Measurements from ENCODE around the gene ZNF260.

Gene ZNF260

DNA sequence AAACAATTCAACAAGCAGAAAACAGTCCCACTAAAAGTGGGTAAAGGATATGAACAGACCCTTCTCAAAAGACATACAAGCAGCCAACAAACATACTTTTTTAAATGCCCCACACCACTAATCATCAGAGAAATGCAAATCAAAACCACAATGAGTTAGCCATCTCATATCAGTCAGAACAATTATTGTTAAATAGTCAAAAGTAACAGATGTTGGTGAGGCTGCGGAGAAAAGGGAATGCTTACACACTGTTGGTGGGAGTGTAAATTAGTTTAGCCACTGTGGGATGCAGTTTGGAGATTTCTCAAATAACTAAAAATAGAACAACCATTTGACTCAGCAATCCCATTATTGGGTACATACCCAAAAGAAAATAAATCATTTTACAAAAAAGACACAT, 36.3 kb upstream of the ZNF260 start:
- H3K79me2 ChIP-seq (ENCODE audit: insufficient read depth, low read length) = peaks cover 19% of the 10 kb centered on the region; the same call in 1 of the 2 replicates
- TF ChIP-seq, protein P1, sequence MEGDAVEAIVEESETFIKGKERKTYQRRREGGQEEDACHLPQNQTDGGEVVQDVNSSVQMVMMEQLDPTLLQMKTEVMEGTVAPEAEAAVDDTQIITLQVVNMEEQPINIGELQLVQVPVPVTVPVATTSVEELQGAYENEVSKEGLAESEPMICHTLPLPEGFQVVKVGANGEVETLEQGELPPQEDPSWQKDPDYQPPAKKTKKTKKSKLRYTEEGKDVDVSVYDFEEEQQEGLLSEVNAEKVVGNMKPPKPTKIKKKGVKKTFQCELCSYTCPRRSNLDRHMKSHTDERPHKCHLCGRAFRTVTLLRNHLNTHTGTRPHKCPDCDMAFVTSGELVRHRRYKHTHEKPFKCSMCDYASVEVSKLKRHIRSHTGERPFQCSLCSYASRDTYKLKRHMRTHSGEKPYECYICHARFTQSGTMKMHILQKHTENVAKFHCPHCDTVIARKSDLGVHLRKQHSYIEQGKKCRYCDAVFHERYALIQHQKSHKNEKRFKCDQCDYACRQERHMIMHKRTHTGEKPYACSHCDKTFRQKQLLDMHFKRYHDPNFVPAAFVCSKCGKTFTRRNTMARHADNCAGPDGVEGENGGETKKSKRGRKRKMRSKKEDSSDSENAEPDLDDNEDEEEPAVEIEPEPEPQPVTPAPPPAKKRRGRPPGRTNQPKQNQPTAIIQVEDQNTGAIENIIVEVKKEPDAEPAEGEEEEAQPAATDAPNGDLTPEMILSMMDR (conservative IDR thresholded peaks at IDR 0.05; ENCODE audit: low read length) = no peak
- no peak for TF ChIP-seq EZH2phosphoT487 (IDR thresholded peaks at IDR 0.05; ENCODE audit: borderline replicate concordance)

GRCh38 chr19:36547001-36547732, 19.1 kb upstream of the ZNF260 start:
- Histone ChIP-seq H3K9me3 (ENCODE audit: insufficient read depth, low read depth, low read length) (peaks cover 74% of the 10 kb centered on the region), H3K9ac (ENCODE audit: low read depth, low read length, poor library complexity, severe bottlenecking) (no peak overlapping the region), H3K4me3 (ENCODE audit: low read length, poor library complexity, severe bottlenecking) (no peak overlapping the region)

More for the DNA sequence above, 36.3 kb upstream of the ZNF260 start:
- H3K4me3 ChIP-seq (ENCODE audit: low read length, poor library complexity, severe bottlenecking) = no peak overlapping the region
- no peak overlapping the region for H3K4me2 ChIP-seq (ENCODE audit: low read depth, low read length, poor library complexity, severe bottlenecking)
- no peaks in the 10 kb centered on the region for H4K20me1 ChIP-seq (ENCODE audit: insufficient read depth, low read length, poor library complexity, severe bottlenecking)
- no peak overlapping the region for H2AFZ ChIP-seq (ENCODE audit: low read length)
- no peaks in the 10 kb centered on the region for H3K9me2 ChIP-seq (replicated peaks; ENCODE audit: low read depth, low read length)
- H3F3A ChIP-seq (ENCODE audit: low read depth) = no peaks in the 10 kb centered on the region
- peaks cover 6% of the 10 kb centered on the region; the same call in 1 of the 2 replicates for H3K36me3 ChIP-seq (ENCODE audit: insufficient read depth, low read length)
- H3K4me1 ChIP-seq (ENCODE audit: insufficient read depth, low read length, poor library complexity, severe bottlenecking) = peaks cover 7% of the 10 kb centered on the region
- H3K27me3 ChIP-seq (ENCODE audit: insufficient read depth, low read length, poor library complexity, severe bottlenecking) = no peaks in the 10 kb centered on the region
- H3K9me3 ChIP-seq (ENCODE audit: insufficient read depth, low read depth, low read length) = no peaks in the 10 kb centered on the region
- no peak overlapping the region for H3K9ac ChIP-seq (ENCODE audit: low read depth, low read length, poor library complexity, severe bottlenecking)

DNA sequence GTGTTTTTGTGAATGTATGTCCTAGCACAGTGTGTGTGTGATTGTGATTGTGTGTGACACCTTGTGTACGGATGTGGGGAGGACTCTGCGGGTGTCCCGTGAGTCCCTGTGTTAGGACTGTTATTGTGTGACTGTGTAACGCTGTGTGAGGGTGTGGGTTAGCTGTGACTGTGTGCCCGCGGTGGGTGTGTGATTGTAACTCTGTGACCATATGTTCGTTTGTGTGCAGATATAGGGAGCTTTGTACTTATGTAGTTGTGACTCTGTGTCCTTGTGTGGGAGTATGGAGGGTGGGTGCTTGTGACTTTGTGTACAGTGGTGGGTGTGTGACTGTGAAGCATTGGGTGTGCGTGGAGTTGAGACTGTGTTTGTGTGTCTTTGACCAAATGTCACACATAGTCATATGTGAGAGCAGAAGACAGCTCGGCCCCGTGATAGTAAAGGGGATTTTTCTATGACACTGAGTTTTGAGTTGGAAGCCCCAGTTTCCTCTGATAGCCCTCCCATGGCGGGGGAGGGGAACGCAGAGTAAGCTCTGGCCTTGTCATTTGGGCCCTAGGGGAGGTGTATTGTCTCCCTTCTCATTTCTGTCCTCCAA, 949 bp upstream of the ZNF260 start:
- Histone ChIP-seq H4K20me1 (ENCODE audit: insufficient read depth, low read length, poor library complexity, severe bottlenecking) (peaks cover 16% of the 10 kb centered on the region), H3K9me3 (ENCODE audit: insufficient read depth, low read depth, low read length) (no peaks in the 10 kb centered on the region; the same call in 1 of the 2 replicates), H3K9ac (ENCODE audit: low read depth, low read length, poor library complexity, severe bottlenecking) (peak overlapping the region; percentile 92), H3K9me2 (replicated peaks; ENCODE audit: low read depth, low read length) (no peaks in the 10 kb centered on the region), H3F3A (ENCODE audit: low read depth) (no peaks in the 10 kb centered on the region), H3K79me2 (ENCODE audit: insufficient read depth, low read length) (peaks cover 48% of the 10 kb centered on the region), H3K27me3 (ENCODE audit: insufficient read depth, low read length, poor library complexity, severe bottlenecking) (no peaks in the 10 kb centered on the region), H3K4me1 (ENCODE audit: insufficient read depth, low read length, poor library complexity, severe bottlenecking) (peaks cover 21% of the 10 kb centered on the region), H2AFZ (ENCODE audit: low read length) (peak overlapping the region; percentile 100), H3K4me3 (ENCODE audit: low read length, poor library complexity, severe bottlenecking) (peak overlapping the region; percentile 83), H3K4me2 (ENCODE audit: low read depth, low read length, poor library complexity, severe bottlenecking) (peak overlapping the region; percentile 95), H3K36me3 (ENCODE audit: insufficient read depth, low read length) (no peaks in the 10 kb centered on the region)
- TF ChIP-seq EZH2phosphoT487 (IDR thresholded peaks at IDR 0.05; ENCODE audit: borderline replicate concordance) = no peak
- TF ChIP-seq, protein P1 (conservative IDR thresholded peaks at IDR 0.05; ENCODE audit: low read length) = no peak

More at GRCh38 chr19:36547001-36547732, 19.1 kb upstream of the ZNF260 start:
- no peaks in the 10 kb centered on the region for H3K79me2 ChIP-seq (ENCODE audit: insufficient read depth, low read length)
- H3K36me3 ChIP-seq (ENCODE audit: insufficient read depth, low read length) = peaks cover 79% of the 10 kb centered on the region
- H3K4me2 ChIP-seq (ENCODE audit: low read depth, low read length, poor library complexity, severe bottlenecking) = no peak overlapping the region
- H2AFZ ChIP-seq (ENCODE audit: low read length) = no peak overlapping the region
- no peaks in the 10 kb centered on the region for H4K20me1 ChIP-seq (ENCODE audit: insufficient read depth, low read length, poor library complexity, severe bottlenecking)
- H3F3A ChIP-seq (ENCODE audit: low read depth) = no peaks in the 10 kb centered on the region
- peaks cover 4% of the 10 kb centered on the region for H3K27me3 ChIP-seq (ENCODE audit: insufficient read depth, low read length, poor library complexity, severe bottlenecking)
- no peaks in the 10 kb centered on the region for H3K9me2 ChIP-seq (replicated peaks; ENCODE audit: low read depth, low read length)
- no peak for TF ChIP-seq EZH2phosphoT487 (IDR thresholded peaks at IDR 0.05; ENCODE audit: borderline replicate concordance)
- no peaks in the 10 kb centered on the region for H3K4me1 ChIP-seq (ENCODE audit: insufficient read depth, low read length, poor library complexity, severe bottlenecking)

Data from Loucy (cell line).